Stromal cell of bone marrow (primary cell): ENCODE results near the gene GRIA2.
"Not testable (repeated sequence)": the region's sequence is repeated elsewhere in the genome, so short reads cannot be mapped to it uniquely, and the experiment has no call there.

Source experiments
- DNase-seq: peaks from one replicate; pipeline ENCODE4 v3.0.0-alpha.2; 2012; ENCODE audit warnings: low read depth

GRIA2 gene

DNA sequence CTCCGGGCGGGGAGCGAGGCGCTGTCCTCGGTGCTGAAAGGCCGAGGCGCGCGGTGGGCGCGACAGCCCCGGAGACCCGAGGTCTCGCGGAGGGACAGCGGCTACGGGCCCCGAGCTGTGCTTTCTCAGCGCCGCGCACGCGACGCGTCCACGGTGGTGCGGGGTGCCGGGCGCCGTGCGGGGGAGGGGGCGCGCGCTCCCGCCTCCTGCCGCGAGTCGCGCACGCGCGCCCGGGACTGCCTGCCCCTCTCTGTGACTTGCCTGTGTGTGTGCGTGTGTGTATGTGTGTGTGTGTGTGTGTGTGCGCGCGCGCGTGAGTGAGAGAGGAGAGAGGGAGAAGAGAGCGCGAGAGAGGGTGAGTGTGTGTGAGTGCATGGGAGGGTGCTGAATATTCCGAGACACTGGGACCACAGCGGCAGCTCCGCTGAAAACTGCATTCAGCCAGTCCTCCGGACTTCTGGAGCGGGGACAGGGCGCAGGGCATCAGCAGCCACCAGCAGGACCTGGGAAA is at the start of gene GRIA2:
Gene GRIA2 (plus strand): TSS at position 358 of the 511 bp plus-strand sequence. CDS start 315 bp downstream, outside the sequence.
- peak; percentile 19 for DNase-seq

DNA sequence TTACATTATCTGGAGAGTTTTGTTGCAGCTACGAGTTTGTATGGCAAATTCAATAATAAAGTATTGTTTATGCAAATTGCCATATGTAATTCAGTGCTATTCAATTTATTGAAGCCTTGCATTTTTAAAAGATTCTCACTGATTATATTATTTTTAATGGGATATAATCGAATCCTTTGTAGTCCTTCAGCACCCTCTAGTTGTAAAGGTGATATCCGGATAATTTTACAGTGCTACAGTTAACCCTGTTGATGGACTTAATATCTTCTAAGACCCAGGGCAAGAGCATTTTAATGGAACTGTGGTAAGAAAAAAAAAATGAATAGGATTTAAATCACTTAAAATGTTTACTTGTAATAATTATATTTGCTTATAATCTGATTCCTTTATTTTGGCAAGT is 48.5 kb upstream of the GRIA2 start:
- peak; percentile 3 for DNase-seq

GRCh38 chr4:157180268-157180667 is 40.3 kb upstream of the GRIA2 start:
- not testable (repeated sequence) for DNase-seq

- no peak for DNase-seq
Observed at GRCh38 chr4:157184300-157184699, 36.2 kb upstream of the GRIA2 start.

DNA sequence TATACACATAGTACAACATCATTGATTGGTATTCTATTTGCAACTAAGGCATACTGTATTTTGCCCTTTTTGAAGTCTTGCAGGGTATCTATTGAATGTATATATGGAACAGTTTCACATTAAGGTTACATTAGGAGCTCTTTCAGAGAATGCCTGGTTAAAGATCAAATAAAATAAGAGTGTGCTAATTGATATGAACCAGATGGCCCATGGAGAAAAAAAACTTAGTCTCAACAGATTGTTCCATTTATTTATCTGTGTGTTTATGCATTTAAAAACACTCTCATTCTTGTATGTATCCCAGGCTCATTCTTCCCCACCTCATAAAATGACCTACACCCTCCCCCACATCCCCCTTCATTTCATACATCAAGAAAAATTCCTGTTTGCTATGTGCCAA is 35.2 kb upstream of the GRIA2 start:
- DNase-seq = no peak

DNA sequence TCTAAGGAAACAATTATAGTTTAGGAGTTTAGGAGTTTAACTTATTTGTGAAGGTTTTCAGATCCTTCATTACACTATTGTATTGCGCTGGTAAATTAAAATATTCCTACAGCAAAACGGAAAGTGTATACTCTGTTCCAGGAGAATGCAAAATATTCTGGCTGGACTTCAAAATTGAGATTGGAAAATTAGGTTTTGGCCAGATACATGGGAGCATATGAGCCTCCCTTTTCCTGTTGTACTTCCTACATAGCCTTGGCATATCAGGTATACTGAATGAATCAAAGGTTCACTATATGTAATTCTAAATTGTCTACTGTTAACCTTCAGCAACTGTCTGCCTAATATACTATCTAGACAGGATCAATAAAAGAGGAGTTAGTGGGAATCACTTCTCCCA is 25.2 kb upstream of the GRIA2 start:
- DNase-seq = no peak

GRCh38 chr4:157196046-157196445 is 24.5 kb upstream of the GRIA2 start:
- no peak for DNase-seq

- no peak for DNase-seq
Observed at GRCh38 chr4:157204634-157205244, 15.8 kb upstream of the GRIA2 start.

DNA sequence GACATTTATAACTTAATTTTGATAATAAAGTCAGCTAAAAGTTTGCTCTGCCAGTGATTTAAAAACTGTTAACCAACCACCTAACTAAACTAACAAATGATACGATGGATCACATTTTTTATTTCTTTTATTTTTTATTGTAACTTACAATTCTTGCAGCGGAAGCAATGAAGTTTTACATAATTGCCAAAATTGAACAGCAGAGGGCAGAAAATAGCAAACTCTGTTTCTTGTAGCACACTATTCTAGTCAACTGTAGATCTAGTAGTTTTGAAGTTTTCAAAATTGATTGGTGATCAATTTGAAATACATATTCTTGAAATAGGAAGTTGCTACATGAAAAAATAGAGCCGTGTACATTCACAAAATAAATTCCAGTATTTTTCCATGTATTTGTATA is 2.8 kb upstream of the GRIA2 start:
- peak; percentile 10 for DNase-seq

DNA sequence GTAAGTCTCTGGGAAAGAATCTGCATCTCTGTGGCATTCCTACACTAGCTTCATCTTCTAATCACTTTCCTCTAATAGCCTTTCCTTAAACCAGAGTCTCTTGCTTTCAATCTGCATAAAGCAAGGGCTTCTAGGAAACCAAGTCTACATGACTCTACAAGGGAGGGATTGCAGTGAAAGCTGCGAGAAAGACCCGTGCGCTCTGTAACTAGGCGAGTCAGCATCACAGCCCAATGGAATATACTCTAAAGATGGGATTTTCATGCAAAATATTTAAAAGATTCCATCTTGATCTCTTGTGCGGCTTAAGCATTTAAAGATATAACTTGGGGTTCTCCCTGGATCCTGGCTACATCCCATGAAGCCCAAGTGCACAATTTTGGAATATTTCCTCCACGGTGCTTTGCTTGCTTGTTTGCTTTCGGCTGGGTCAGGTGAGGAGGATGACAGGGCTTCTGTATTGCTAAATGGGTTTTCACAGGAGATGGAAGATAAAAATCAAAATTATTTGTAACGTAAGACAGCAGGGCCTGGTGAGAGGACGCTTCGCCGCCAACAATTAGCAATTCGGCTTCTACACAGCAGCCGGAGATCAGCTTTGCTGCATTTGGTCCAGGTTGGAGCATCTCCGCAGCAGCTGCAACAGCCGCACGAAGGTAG is 687 bp upstream of the GRIA2 start:
- DNase-seq = no peak

DNA sequence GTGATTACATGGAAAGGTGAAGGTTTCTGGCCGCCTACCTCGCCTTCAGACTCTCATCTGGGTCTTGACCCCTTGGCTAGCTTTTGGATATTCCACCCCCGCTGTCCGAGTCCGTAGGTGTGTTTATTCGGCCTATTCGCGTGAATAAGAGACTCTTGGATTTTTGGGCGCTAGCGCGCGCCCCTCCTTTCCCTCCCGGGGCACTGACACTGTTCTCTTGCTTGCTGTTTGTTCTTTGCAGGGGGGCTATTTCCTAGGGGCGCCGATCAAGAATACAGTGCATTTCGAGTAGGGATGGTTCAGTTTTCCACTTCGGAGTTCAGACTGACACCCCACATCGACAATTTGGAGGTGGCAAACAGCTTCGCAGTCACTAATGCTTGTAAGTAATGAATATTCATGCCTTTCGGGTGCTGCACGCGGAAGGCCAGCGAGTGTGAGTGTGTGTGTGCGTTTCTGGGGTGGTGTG is 932 bp downstream of the GRIA2 start:
- no peak for DNase-seq

- DNase-seq = no peak
Observed at GRCh38 chr4:157221895-157222770, 1.6 kb downstream of the GRIA2 start.

- no peak for DNase-seq
Observed at GRCh38 chr4:157222771-157223160, 2.2 kb downstream of the GRIA2 start.

GRCh38 chr4:157223456-157223855 is 2.9 kb downstream of the GRIA2 start:
- DNase-seq = no peak

- DNase-seq = no peak
Observed at GRCh38 chr4:157225096-157225495, 4.6 kb downstream of the GRIA2 start.

DNA sequence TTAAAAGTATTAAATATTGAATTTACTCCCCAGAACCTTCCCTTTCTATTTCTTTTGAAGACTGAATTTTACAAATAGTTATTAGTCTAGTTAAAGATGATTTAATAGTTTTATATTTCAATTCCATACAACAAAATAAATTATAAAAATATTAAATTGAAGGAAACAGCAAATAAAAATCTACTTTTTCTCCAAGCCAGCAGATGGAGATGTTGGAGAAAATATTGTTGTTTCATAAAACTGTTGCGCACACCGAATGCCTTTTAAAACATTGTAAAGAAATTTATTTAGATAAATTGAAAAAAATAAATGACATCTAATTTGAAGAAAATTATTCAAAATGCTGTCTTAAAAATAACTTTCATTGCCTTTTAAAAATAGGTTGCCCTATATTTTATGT is 5.5 kb downstream of the GRIA2 start:
- no peak for DNase-seq

DNA sequence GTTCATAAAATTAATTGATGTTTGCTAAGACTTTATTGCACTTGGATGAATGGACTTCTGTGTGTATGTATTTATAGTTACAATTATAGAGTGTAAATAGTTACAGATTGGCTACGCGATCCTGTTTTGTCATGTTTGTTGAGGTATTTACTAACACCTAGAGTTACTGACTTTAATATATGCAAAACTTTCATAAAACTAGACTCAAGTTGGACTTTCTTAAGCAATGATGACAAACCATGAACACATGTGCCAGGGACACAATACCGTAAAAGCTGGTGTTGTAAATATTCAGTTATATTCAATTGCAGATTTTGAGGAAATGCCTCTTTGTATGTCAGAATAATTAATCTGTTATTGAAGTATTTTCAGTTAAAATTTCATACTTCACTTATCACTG is 6.1 kb downstream of the GRIA2 start:
- no peak for DNase-seq

DNA sequence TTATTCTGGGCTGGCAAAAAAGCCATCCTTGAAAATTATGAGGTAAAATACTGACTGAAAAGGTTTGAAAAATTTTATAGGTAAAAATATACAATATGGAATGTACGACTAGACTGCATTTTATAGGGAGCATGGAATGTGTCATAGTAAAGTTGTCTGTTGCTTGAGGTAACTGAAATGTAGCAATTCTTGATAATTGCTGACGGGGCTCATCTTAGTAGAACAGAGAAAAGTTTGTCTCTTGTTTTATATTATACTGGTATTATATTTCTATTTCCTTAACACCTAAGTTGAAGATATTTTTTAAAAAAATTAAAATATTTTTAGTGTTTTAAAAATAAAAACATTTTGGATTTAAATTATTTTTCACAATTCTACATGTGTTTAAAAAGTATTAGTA is 11.0 kb downstream of the GRIA2 start:
- DNase-seq = no peak

- no peak for DNase-seq
Observed at GRCh38 chr4:157242871-157243270, 22.3 kb downstream of the GRIA2 start.

- DNase-seq = no peak
Observed at GRCh38 chr4:157244348-157244747, 23.8 kb downstream of the GRIA2 start.

DNA sequence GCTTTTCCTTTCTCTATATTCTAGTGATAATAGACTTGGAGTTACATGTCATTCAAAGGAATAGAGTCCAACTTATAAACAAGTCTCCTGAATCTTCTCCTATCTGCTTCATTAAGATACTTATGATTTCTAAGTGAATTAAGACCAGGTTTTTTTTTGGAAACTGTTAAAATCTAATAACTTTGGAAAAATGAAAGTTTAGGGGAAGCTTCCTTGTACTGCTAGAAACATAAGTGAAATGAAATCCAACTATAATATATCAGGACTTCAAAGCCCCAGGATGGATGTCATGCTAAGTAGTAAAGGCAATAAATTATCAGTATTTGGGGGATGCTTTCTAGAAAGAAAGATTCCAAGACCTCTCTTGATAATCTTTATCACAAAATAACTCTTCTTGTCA is 24.8 kb downstream of the GRIA2 start:
- no peak for DNase-seq

DNA sequence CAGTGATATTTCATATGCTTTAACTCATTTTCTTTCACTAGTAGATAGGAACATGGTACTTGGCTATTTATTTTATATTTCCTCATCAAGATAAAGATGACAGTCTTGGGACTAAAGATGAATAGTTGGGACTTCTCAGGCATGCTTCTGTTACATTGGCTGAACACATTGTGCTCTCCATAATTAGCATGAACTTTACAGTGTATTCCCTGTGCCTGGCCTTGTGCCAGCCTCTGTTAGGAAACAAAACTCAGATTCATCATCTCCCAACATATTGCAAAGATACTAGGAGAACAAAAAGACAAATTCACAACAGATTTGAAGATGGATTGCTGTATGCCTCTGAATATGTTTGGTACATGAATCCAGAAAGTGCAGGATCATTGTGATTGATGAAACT is 26.4 kb downstream of the GRIA2 start:
- no peak for DNase-seq

DNA sequence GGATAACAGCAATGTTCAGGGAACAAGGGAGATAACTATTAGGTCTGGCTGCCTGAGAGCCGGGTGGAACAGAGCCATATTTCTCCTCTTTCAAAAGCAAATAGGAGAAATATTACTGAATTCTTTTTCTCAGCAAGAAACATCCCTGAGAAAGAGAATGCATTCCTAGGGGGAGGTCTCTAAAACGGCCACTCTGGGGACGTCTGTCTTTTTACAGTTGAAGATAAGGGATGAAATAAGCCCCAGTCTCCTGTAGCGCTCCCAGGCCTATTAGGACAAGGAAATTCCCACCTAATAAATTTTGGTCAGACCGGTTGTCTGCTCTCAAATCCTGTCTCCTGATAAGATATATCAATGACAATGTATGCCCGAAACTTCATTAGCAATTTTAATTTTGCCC is 37.6 kb downstream of the GRIA2 start:
- DNase-seq = not testable (repeated sequence)
